ENCODE measurements around the gene ZNF609. TPM values are rescaled to one million over a fixed set of nuclear protein-coding genes. Genes with fewer than 3 reads are reported as not detected.

Gene ZNF609
- total and polyA plus RNA-seq, 8 donors: 4.2 to 25.2 (median 13.1) TPM

DNA sequence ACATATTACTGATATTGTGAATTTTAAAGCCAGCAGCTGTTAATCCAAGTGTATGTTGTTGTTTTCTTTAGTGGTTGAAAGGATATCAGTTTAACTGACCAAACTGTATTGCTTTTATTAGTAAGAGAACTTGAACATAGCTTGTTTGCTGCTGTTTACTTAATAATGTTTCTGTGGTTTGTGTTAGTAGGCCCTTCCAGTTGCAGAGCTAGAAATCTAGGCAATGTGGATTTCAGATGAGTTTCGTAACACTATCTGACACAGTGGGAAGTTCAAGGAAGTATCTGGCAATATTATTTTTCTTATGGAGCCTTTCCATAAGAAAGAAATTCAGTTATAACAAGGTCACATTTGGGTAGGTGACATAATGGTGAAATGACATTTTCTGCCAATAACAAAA is 18.5 kb downstream of the ZNF609 start:
- Histone ChIP-seq H3K36me3 (no peaks in the 10 kb centered on the region), H3K4me1 (peaks cover 0 to 24% (median 15%) of the 10 kb centered on the region in 3 donors), H3K4me3 (no peak overlapping the region), H3K9me3 (no peaks in the 10 kb centered on the region), H3K27ac (no peak overlapping the region), H3K27me3 (no peaks in the 10 kb centered on the region)
- intact Hi-C loops (cut with DNase I): no loop called here
- TF ChIP-seq, protein P1, sequence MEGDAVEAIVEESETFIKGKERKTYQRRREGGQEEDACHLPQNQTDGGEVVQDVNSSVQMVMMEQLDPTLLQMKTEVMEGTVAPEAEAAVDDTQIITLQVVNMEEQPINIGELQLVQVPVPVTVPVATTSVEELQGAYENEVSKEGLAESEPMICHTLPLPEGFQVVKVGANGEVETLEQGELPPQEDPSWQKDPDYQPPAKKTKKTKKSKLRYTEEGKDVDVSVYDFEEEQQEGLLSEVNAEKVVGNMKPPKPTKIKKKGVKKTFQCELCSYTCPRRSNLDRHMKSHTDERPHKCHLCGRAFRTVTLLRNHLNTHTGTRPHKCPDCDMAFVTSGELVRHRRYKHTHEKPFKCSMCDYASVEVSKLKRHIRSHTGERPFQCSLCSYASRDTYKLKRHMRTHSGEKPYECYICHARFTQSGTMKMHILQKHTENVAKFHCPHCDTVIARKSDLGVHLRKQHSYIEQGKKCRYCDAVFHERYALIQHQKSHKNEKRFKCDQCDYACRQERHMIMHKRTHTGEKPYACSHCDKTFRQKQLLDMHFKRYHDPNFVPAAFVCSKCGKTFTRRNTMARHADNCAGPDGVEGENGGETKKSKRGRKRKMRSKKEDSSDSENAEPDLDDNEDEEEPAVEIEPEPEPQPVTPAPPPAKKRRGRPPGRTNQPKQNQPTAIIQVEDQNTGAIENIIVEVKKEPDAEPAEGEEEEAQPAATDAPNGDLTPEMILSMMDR (IDR thresholded peaks at IDR 0.05): no peak
- FAIRE-seq: no peak
- WGBS, 2 donors: 3 to 39% methylated on average over 1 of the region's 1 CpG
- no peak for DNase-seq
- ATAC-seq: peak in 2 of 4 donors; percentile 36 to 56

DNA sequence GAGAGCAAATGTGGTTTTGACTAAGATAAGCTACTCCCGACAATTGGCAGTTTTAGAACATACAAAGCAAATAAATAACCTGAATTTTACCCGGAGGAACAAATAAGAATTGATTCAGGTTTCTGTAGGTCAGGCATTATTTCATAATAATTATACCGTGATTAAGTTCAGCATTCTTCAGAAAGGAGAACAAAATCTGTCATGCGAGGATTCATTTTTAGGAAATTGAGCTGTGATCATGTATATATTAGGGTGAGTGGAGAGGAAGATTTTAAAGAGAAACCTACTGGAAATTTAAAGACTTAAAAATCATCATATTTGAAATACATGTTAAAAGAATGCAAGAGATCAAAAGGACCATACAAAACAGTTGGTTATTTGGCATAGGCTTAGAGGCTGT is 20.5 kb downstream of the ZNF609 start:
- Histone ChIP-seq H3K36me3 (no peaks in the 10 kb centered on the region), H3K27ac (no peak overlapping the region), H3K4me1 (peaks cover 0 to 27% (median 15%) of the 10 kb centered on the region in 3 donors), H3K27me3 (no peaks in the 10 kb centered on the region), H3K9me3 (no peaks in the 10 kb centered on the region), H3K4me3 (no peak overlapping the region)
- FAIRE-seq (no peak), ATAC-seq (no peak), DNase-seq (no peak)
- intact Hi-C loops (cut with DNase I): no loop called here
- TF ChIP-seq, protein P1 (IDR thresholded peaks at IDR 0.05): no peak
- WGBS, 2 donors: 24 to 28% methylated on average over 4 of the region's 4 CpGs

DNA sequence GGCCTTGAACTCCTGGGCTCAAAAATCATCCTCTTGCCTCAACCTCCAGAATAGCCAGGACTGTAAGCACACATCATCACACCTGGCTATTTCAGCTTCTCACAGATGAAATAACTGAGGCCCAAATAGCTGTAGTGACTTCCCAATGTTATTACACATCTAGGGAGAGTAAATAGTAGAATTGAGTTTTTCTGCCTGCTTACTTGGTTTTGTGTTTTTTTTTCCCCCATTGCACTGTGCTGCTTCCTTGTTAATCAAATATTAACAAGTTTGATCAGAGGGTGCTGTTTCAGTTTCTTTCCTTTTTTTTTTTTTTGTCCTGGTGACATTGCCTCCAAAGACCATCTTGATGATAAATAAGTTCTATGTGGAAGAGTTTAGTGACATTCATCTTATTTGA is 23.4 kb downstream of the ZNF609 start:
- peaks cover 0 to 27% (median 15%) of the 10 kb centered on the region in 3 donors for H3K4me1 ChIP-seq
- H3K27ac ChIP-seq: peak overlapping the region in 2 of 4 donors; percentile 37 to 51
- FAIRE-seq (no peak), ATAC-seq (peak in 3 of 4 donors; percentile 42 to 63 (median 55)), DNase-seq (no peak)
- H3K4me3 ChIP-seq: no peak overlapping the region
- no peaks in the 10 kb centered on the region for H3K9me3 ChIP-seq
- intact Hi-C loops (cut with DNase I): no loop called here
- TF ChIP-seq, protein P1 (IDR thresholded peaks at IDR 0.05): no peak
- no peaks in the 10 kb centered on the region for H3K27me3 ChIP-seq
- no peaks in the 10 kb centered on the region for H3K36me3 ChIP-seq

DNA sequence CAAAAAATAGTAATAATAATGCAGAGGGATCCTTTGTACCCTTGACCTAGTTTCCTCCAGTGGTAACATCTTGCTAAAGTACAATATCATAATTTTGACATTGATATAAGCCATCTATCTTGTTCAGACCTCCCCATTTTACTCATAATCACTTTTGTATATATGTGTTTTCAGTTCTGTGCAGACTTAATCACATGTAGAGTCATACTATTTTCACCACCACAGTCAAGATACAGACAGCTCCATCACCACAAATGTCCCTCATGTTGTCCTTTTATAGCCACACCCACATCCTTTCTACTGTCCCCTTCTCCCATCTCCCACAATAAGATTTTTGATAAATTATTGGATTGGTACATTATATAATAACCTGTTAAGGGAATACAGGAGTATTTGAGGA is 25.4 kb downstream of the ZNF609 start:
- no peaks in the 10 kb centered on the region for H3K36me3 ChIP-seq
- intact Hi-C loops (cut with DNase I): no loop called here
- H3K4me1 ChIP-seq: peaks cover 0 to 24% (median 11%) of the 10 kb centered on the region in 3 donors
- no peaks in the 10 kb centered on the region for H3K27me3 ChIP-seq
- no peak for ATAC-seq
- no peaks in the 10 kb centered on the region for H3K9me3 ChIP-seq
- TF ChIP-seq, protein P1 (IDR thresholded peaks at IDR 0.05): no peak
- no peak for FAIRE-seq
- no peak overlapping the region for H3K27ac ChIP-seq
- DNase-seq: no peak
- H3K4me3 ChIP-seq: no peak overlapping the region

DNA sequence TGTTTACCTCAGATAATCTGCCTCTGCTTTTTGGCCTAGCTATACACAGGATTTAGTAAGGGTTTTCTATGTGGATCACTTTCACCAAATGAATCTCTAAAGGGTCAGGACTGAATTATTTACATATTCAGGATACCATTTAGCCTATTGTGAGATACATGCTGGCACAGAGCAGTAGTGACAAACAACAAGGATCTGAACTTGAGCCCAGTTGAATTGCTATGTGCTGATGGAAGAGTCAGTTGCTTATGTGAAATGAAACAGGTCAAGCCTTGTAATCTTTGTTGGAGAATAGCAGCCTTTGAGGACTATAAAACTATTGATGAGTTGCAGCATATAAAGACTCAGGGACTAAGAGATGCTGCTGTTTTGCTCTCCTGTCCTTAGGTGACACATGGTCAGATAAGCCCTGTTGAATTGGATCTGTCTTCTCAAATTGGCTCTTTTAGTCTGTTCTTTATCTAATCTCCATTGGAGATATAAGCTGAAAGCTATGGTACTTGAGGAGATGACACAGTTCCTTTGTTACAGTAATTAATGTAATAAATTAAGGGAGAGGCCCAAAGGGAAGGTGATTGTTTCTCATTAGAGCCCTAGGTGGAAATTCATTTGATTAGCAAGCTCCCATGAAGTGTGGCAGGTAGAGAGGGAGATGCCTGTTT is 30.4 kb downstream of the ZNF609 start:
- H3K27me3 ChIP-seq: no peaks in the 10 kb centered on the region
- H3K4me1 ChIP-seq: no peaks in the 10 kb centered on the region
- no peaks in the 10 kb centered on the region for H3K36me3 ChIP-seq
- TF ChIP-seq, protein P1 (IDR thresholded peaks at IDR 0.05): no peak
- H3K9me3 ChIP-seq: no peaks in the 10 kb centered on the region
- DNase-seq: no peak
- no peak overlapping the region for H3K27ac ChIP-seq
- intact Hi-C loops (cut with DNase I): no loop called here
- FAIRE-seq: no peak
- no peak overlapping the region for H3K4me3 ChIP-seq
- no peak for ATAC-seq

All from pancreas (tissue), 10 donors.